GM19238 (cell line): ENCODE results near the gene MT1E.
"Not testable (repeated sequence)": the region's sequence is repeated elsewhere in the genome, so short reads cannot be mapped to it uniquely, and the experiment has no call there.

ENCODE experiments used
- DNase-seq: peaks from one replicate; pipeline ENCODE4 v3.0.0; 2011; ENCODE audit warnings: low spot score; ENCODE audit not compliant: insufficient read length

MT1E gene

DNA sequence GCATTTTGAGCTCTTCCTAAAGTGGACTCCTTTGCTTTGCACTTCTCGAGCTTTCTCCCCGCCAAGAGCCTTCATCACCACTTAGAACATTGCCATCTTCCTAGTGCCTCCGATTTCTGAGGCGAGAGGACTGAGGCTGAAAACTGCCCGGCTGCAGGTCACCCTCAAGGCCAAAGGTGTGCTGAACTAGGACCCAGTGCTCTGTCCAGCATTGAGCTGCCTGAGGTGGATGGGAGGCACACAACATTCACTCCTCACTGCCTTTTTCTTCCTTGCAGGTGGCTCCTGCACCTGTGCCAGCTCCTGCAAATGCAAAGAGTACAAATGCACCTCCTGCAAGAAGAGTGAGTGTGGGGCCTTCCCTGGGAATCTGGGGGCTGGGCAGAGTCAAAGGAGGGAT is 18.3 kb downstream of the MT1E start:
- DNase-seq: no peak

- no peak for DNase-seq
Measured at GRCh38 chr16:56645311-56645710, 19.7 kb downstream of the MT1E start.

DNA sequence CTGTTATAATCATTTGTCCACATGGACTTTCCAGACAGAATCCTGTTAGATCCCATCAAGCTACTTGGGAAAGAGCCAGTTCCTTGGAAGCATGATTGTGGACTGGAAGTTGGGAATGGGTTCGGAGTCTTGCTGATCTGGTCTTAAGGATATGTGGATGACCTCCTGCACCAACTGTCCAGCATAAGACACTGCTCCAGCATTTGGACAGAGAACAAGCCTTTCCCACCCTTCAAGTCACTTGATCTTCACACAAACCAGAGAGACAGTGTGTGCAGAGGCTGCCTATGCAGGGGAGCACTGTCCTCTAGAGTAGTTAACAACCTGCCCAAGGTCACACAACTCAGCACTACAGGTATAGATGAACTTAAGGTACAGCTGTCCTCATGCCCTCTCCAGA is 20.3 kb downstream of the MT1E start:
- no peak for DNase-seq

DNA sequence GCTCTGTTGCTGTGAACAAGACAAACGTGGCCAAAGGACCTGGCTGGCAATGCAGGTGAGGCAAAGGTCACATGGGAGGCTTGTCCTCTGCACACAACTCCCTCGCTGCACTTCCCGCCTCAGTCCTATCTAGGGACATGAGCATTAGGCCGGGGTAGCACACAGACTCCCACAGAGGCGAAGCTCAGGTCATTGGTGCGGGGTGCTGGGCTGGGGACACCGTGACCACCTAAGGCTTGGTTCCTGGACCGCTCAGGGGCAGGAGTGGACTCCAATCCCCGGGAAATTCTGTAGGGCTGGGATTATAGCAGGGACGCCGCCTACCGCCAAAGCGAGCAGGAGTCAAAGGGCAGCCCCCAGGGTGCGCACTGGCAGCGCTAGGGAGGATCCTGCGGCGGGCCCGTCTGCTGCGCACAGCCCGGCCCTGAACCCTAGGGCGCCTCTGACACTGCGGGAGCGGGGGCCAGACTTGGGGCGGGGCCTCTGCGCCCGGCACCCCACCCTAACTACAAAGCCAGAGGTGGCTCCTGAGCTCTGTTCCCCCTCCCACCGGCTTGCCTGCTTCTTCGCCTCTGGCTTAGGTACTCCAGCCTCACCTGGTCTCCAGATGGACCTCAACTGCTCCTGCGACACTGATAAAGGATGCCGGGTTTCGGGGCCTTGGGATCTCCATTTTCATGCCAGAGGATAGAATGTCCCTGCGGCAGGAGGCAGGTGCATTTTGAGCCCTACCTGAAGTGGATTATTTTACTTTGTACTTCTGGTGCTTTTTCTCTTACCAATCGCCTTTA is 22.3 kb downstream of the MT1E start:
- DNase-seq: no peak

DNA sequence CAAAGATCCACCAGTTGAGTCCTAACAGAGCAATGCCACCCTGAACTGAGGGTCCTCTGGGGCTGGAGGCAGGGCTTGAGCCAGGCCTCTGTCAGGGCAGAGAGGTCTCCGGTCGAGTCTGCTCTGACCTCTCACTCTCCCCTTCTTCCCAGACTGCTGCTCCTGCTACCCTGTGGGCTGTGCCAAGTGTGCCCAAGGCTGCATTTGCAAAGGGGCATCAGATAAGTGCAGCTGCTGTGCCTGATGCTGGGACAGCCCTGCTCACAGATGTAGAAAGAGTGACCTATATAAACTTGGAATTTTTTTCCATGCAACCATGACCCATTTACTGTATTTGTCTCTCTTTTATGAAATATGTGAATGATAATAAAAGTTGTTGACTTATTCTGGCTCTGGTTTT is 23.7 kb downstream of the MT1E start:
- DNase-seq: no peak

GRCh38 chr16:56649820-56650219 is 24.2 kb downstream of the MT1E start:
- no peak for DNase-seq

DNA sequence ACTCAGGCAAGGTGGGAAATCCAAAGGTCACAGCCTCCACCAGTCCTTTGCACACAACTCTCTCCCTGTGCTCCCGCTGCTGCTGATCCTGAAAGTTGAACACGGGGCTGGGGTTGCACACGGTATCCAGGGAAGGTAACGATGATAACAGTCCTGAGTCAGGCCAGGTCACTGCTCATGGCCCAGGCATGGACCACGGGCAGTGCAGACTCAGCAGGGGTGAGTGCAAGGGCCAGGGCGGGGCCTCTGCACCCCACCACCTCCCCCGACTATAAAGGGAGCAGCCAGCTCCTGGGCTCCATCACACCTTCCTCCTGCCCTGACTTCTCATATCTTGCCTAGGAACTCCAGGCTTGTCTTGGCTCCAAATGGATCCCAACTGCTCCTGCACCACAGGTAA is 26.0 kb downstream of the MT1E start, which contains the start of gene MT1B:
Gene MT1B (plus strand): TSS at position 301 of the 400 bp plus-strand sequence. CDS start 68 bp downstream, at position 369.
- no peak for DNase-seq

DNA sequence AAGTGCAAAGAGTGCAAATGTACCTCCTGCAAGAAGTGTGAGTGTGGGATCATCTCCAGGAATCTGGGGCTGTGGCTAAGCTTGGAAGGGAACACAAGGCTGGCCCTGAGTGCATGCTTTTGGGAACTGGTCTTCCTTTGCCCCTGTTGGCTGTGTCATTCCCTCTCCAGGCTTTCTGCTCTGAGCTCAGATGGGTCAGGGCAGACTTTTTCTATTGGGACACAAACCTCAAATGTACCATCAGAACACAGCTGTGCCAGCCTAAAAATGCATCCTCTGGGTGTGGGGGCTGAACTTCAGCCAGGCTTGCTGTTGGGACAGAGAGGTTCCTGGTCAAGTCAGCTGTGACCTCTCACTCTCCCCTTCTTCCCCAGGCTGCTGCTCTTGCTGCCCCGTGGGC is 27.0 kb downstream of the MT1E start:
- no peak for DNase-seq

DNA sequence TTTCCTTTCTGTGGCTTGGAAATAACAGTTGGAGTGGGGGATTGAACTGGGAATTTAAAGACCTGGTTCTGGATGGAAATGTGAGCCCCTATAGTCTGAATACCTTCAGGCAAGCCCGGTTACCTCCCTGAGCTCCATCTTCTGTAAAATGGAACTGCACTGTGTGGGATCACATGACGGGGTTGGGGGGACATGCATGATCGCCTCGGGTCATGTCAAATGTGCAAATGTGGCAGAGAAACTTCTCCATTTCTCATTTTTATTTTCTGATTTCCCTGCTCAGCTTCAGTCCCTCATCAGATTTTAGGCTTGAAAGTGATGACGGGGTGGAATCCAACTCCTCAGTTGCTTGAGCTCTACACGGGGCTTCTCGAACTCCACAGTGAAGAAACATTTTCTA is 27.6 kb downstream of the MT1E start:
- no peak for DNase-seq

DNA sequence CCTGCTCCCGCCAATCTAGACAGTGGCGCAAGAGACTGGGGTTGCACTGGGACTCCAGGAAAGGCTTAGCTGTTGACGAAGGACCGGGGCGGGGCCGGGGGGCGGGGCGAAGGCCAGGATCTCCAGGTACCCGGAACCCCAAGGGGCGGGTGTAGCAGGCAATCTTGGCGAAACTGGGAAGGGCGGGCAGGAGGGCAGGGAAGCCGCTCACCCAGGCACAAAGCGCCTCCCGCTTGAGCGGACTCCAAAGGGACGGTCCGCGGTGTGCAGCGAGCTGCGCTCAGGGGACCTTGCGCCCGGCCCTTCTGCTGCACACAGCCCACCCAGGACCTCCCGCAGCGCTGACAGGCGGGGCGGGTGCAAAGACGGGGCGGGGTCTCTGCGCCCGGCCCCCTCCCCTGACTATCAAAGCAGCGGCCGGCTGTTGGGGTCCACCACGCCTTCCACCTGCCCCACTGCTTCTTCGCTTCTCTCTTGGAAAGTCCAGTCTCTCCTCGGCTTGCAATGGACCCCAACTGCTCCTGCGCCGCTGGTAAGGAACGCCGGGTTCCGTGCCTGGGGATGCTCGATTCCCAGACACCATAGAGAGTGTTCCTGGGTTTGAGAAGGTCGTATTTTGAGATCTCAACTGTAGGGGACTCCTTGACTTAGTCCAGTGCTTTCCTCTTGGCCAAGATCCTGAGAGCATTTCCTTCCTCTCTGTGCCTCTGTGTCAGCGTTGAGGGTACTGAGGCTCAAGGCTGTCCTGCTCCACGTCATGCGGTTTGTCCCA is 32.2 kb downstream of the MT1E start, which contains the start of gene MT1F:
Gene MT1F (plus strand): TSS at position 405 of the 772 bp plus-strand sequence. CDS start 100 bp downstream, at position 505.
- DNase-seq: peak; percentile 30

DNA sequence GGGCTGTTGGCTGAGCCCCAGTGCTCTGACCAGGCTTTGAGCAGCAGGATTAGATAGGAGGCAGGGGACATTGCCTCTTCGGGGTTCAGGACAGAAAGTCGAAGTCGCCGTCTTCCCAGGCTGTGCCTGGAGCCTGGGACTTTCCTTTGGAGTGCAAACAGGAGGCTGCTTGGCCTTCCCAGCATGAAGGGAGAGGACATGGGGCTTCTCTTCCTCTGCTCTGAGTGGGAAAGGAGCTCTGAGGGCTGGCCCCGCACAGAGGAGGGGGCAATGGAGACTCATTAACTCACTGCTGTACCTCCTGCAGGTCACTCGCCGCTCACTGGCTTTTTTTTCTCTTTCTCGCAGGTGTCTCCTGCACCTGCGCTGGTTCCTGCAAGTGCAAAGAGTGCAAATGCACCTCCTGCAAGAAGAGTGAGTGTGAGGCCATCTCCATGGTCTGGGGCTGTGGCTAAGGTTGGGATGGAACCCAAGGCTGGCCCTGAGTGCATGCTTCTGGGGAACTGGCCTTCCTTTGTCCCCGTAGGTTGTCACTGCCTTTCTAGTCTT is 32.8 kb downstream of the MT1E start:
- DNase-seq: no peak

GRCh38 chr16:56662357-56663354 is 37.1 kb downstream of the MT1E start:
- DNase-seq: no peak

DNA sequence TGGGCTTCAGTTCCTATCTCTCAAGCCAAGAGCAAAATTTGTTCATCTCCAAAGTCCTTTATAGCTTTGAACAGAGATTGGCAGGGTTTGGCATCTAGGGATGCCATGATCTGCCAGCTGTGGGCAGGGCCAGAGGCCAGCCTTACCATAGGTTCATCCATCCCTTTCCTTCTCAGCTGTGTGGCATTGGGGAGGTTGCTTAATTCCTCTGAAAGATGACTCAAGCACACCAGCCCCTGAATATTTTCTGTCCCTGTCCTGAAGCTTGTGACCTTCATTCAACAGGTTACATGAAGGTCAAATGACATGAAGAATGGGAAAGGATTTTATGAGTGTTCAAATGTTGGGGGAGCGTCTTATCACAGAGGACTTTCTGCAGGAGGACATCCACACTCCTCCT is 38.9 kb downstream of the MT1E start:
- DNase-seq: no peak

DNA sequence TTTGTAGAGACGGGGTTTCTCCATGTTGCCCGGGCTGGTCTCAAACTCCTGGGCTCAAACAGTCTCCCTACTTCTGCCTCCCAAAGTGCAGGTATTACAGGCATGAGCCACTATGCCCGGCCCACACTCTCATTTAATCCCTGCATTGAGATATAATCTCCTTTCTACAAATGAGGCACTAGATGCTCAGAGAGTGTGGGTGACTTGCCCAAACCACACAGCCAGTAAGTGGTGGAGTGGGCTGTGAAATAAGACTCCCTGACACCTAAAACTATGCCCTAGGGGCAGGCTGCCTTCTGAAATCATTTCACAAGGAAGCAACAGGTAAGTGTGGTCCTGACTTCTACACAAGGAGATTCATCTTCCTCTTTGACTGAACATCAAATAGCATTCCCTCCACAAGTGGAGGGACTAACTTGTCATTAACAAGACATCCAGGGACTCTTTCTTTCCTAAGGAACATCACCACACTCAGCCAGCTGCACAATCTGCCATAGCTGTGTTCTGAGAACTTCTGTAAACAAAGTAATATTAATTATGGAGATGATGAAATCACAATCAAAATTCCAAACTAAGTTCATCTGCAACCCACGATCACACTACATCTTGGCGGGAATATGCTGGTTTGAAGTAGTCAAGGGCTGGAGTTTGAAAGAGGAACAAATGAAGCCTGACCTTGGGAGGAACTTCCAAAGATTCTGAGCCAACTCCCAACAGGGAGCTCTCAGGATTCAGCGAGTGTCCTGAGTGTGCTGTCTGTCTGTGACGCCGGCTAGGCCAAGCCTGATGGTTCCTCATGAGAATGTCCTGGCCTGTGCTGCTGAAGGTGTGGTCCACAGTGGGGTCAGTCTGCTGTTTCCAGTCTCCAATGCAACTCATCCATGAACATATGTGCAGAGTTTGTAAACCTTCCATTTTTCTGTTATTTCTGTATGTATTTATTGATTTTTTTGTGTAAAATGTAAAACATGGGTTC is 40.0 kb downstream of the MT1E start:
- not testable (repeated sequence) for DNase-seq

DNA sequence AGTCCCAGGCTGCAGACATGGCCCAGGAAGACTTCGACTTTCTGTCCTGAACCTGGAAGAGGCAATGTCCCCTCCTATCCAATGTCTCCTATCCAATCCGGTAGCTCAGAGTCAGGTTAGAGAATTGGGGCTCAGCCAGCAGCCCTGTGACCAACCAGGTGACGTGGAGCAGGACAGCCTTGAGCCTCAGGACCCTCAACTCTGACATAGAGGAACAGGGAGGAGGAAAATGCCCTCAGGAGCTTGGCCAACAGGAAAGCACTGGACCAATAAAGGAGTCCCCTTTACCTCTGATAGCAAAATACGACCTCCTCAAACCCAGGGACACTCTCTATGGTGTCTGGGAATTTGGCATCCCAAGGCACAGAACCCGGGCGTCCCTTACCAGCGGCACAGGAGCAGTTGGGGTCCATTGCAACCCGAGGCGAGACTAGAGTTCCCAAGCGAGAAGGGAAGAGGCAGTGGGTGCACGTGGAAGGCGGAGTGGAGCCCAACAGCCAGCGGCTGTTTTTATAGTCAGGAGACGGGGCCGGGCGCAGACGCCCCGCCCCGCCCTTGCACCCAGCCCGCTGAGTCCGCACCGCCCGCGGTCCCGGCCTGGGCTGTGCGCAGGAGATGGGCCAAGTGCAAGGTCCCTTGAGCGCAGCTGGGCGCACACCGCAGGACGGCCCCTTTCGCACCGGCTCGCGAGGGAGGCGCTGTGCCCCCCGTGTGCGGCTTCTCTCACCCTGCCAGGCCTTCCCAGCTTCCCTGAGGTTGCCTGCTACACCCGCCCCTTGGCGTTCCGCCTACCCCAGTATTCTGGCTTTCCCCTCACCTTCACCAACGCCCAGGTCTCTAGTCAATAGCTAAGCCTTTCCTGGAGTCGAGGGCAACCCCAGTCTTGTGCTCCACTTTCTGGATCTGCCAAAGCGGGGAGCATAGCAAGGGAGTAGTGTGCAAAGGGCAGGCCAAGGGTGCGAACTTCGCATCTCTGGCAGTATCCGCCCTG is 42.3 kb downstream of the MT1E start, which contains the start of gene MT1G:
Gene MT1G (minus strand): TSS at position 485 of the 991 bp plus-strand sequence. CDS start 72 bp downstream, at position 413.
- DNase-seq: no peak

GRCh38 chr16:56669005-56669839 is 43.6 kb downstream of the MT1E start, which contains the start of gene MT1H:
Gene MT1H, plus strand, starts transcription at chr16:56669814. Its CDS starts 71 bp downstream, at chr16:56669885.
- DNase-seq: no peak

GRCh38 chr16:56669840-56670619 is 44.4 kb downstream of the MT1E start:
- no peak for DNase-seq
